K562 (cell line): ENCODE results near the gene FAM219A. TPM values are rescaled to one million over a fixed set of nuclear protein-coding genes. Genes with fewer than 3 reads are reported as not detected.

Source experiments
- KLF13 ChIP-seq: fragments of 450-650 bp; IDR thresholded peaks from 2 replicates; pipeline ENCODE4 v1.6.1; 2016; ENCODE audit warnings: missing genetic modification characterization, low read depth, mild to moderate bottlenecking, missing compliant biosample characterization, moderate library complexity, borderline replicate concordance
- MCM2 ChIP-seq: fragments of 450-650 bp; IDR thresholded peaks from 2 replicates; pipeline ENCODE4 v1.6.1; 2017; ENCODE audit warnings: low read depth, mild to moderate bottlenecking
- RBM15 ChIP-seq: fragments of 200-400 bp; formaldehyde crosslinking; IDR thresholded peaks from 2 replicates; pipeline ENCODE4 v1.6.1; 2018; ENCODE audit warnings: mild to moderate bottlenecking, low read length, moderate library complexity; ENCODE audit not compliant: insufficient read depth
- RREB1 ChIP-seq: fragments of 250-450 bp; sonication (Bioruptor Pico); IDR thresholded peaks from 2 replicates; pipeline ENCODE4 v1.4.0; 2020
- polyA plus RNA-seq, 8 experiments: library from polyadenylated mRNA; depleted of rRNA in 4 of 8; stranded (reverse) in 5 of 8; unstranded in 3 of 8; fragments of >200 nt; fragmentation: Nextera tagmentation in 2 of 8; fragmentation: Illumina TruSeq in 1 of 8; extraction: Ambion mirVana in 2 of 8; extraction: Trizol in 1 of 8; gene quantifications; 2 replicates each; pipeline versions ENCODE4 v1.2.1 to v1.2.3, GENCODE V29; 2011 to 2014; ENCODE audit warnings: inconsistent platforms in 1 of 8, missing spikeins in 1 of 8
- total RNA-seq, 7 experiments: library from RNA; depleted of rRNA in 6 of 7; stranded (reverse); fragments of >200 nt in 6 of 7; fragmentation: Illumina TruSeq in 2 of 7; extraction: Trizol in 2 of 7; gene quantifications; 2 replicates each; pipeline versions ENCODE4 v1.2.1 to v1.2.3, GENCODE V29; 2011 to 2021; ENCODE audit warnings: low replicate concordance in 1 of 7
- TF ChIP-seq, protein P1 (sequence below): fragments of 250-450 bp; sonication (Bioruptor Pico); IDR thresholded peaks from 2 replicates; pipeline ENCODE4 v1.5.0; 2022; ENCODE audit warnings: mild to moderate bottlenecking

FAM219A gene
- total and polyA plus RNA-seq, 9 of the 15 experiments (the other 6 are each of a cell fraction or from before 2014, with no cell fraction given) = 0.63 to 8.6 (median 2.9) TPM

- no peak for TF ChIP-seq RREB1
- no peak for TF ChIP-seq MCM2
- TF ChIP-seq, protein P1, sequence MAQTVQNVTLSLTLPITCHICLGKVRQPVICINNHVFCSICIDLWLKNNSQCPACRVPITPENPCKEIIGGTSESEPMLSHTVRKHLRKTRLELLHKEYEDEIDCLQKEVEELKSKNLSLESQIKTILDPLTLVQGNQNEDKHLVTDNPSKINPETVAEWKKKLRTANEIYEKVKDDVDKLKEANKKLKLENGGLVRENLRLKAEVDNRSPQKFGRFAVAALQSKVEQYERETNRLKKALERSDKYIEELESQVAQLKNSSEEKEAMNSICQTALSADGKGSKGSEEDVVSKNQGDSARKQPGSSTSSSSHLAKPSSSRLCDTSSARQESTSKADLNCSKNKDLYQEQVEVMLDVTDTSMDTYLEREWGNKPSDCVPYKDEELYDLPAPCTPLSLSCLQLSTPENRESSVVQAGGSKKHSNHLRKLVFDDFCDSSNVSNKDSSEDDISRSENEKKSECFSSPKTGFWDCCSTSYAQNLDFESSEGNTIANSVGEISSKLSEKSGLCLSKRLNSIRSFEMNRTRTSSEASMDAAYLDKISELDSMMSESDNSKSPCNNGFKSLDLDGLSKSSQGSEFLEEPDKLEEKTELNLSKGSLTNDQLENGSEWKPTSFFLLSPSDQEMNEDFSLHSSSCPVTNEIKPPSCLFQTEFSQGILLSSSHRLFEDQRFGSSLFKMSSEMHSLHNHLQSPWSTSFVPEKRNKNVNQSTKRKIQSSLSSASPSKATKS = no peak
- no peak for TF ChIP-seq KLF13 (tag)
- no peak for TF ChIP-seq RBM15
- TF ChIP-seq, all 486 proteins: peak for 0
Measured at GRCh38 chr9:34502891-34503290, 44.5 kb upstream of the FAM219A start (continued).
